SK-N-SH treated with all-trans-retinoic acid at 6 μM for 48 hours (cell line): Measurements from ENCODE around the gene ACKR2.
A peak's percentile ranks its signal among the peaks of the same experiment; 100 is the strongest.

Experiments used
- ATAC-seq: fragments of 200-7000 bp; cut with Tn5 transposase; 3 replicates; pipeline ENCODE4 v1.9.1; 2020; ENCODE audit warnings: mild to moderate bottlenecking, moderate library complexity
- ARNTL ChIP-seq: fragments of 450-650 bp; formaldehyde crosslinking; IDR thresholded peaks from 2 replicates; pipeline ENCODE4 v1.5.0; 2020; ENCODE audit warnings: low read depth, mild to moderate bottlenecking, moderate library complexity, borderline replicate concordance
- ESRRG ChIP-seq: fragments of 250-450 bp; sonication (Bioruptor Pico); IDR thresholded peaks from 2 replicates; pipeline ENCODE4 v1.6.1; 2021; ENCODE audit warnings: mild to moderate bottlenecking
- GLIS3 ChIP-seq: fragments of 250-450 bp; sonication (Bioruptor Pico); IDR thresholded peaks from 2 replicates; pipeline ENCODE4 v1.5.0; 2020; ENCODE audit warnings: mild to moderate bottlenecking, moderate library complexity
- OSR1 ChIP-seq: fragments of 250-450 bp; sonication (Bioruptor Pico); IDR thresholded peaks from 2 replicates; pipeline ENCODE4 v1.8.0; 2022; ENCODE audit warnings: moderate library complexity, mild to moderate bottlenecking, inconsistent platforms
- PPARA ChIP-seq: fragments of 250-450 bp; sonication (Bioruptor Pico); IDR thresholded peaks from 2 replicates; pipeline ENCODE4 v1.5.0; 2020; ENCODE audit warnings: mild to moderate bottlenecking, borderline replicate concordance
- RARB ChIP-seq: fragments of 250-450 bp; sonication (Bioruptor Pico); IDR thresholded peaks from 2 replicates; pipeline ENCODE4 v1.8.0; 2021; ENCODE audit warnings: mild to moderate bottlenecking, moderate library complexity
- SNAI2 ChIP-seq: fragments of 250-450 bp; sonication (Bioruptor Pico); IDR thresholded peaks from 2 replicates; pipeline ENCODE4 v1.5.0; 2020; ENCODE audit warnings: mild to moderate bottlenecking, moderate library complexity
- TCF4 ChIP-seq: fragments of 250-450 bp; sonication (Bioruptor Pico); IDR thresholded peaks from 2 replicates; pipeline ENCODE4 v1.8.0; 2021; ENCODE audit warnings: mild to moderate bottlenecking, moderate library complexity, borderline replicate concordance
- TOX ChIP-seq: fragments of 250-450 bp; sonication (Bioruptor Pico); IDR thresholded peaks from 2 replicates; pipeline ENCODE4 v1.8.0; 2021; ENCODE audit warnings: mild to moderate bottlenecking, moderate library complexity, borderline replicate concordance
- ZFP3 ChIP-seq: fragments of 250-450 bp; sonication (Bioruptor Pico); IDR thresholded peaks from 2 replicates; pipeline ENCODE4 v1.5.0; 2020; ENCODE audit warnings: mild to moderate bottlenecking, moderate library complexity
- ZFP30 ChIP-seq: fragments of 450-650 bp; formaldehyde crosslinking; IDR thresholded peaks from 2 replicates; pipeline ENCODE4 v1.5.0; 2022; ENCODE audit warnings: mild to moderate bottlenecking, moderate library complexity
- ZNF565 ChIP-seq: fragments of 450-650 bp; formaldehyde crosslinking; conservative IDR thresholded peaks from 2 replicates; pipeline ENCODE4 v1.5.0; 2020; ENCODE audit warnings: low read depth, mild to moderate bottlenecking, moderate library complexity
- ZNF70 ChIP-seq: fragments of 450-650 bp; formaldehyde crosslinking; IDR thresholded peaks from 2 replicates; pipeline ENCODE4 v1.5.0; 2020; ENCODE audit warnings: mild to moderate bottlenecking, moderate library complexity
- ZNF8 ChIP-seq: fragments of 450-650 bp; formaldehyde crosslinking; IDR thresholded peaks from 2 replicates; pipeline ENCODE4 v1.5.0; 2020; ENCODE audit warnings: mild to moderate bottlenecking, moderate library complexity
- TF ChIP-seq, protein P1 (sequence below): fragments of 250-450 bp; sonication (Bioruptor Pico); IDR thresholded peaks from 2 replicates; pipeline ENCODE4 v1.5.1; 2020; ENCODE audit warnings: low read depth, mild to moderate bottlenecking, moderate library complexity
- TF ChIP-seq, protein P2 (sequence below): fragments of 250-450 bp; sonication (Bioruptor Pico); IDR thresholded peaks from 2 replicates; pipeline ENCODE4 v1.5.1; 2021; ENCODE audit warnings: mild to moderate bottlenecking, moderate library complexity
- TF ChIP-seq, protein P3 (sequence below): fragments of 250-450 bp; sonication (Bioruptor Pico); IDR thresholded peaks from 2 replicates; pipeline ENCODE4 v1.8.0; 2020; ENCODE audit warnings: mild to moderate bottlenecking, moderate library complexity, borderline replicate concordance
- TF ChIP-seq, protein P4 (sequence below): fragments of 250-450 bp; sonication (Bioruptor Pico); IDR thresholded peaks from 2 replicates; pipeline ENCODE4 v1.5.0; 2020; ENCODE audit warnings: mild to moderate bottlenecking, moderate library complexity
- TF ChIP-seq, protein P5 (sequence below): fragments of 250-450 bp; sonication (Bioruptor Pico); IDR thresholded peaks from 2 replicates; pipeline ENCODE4 v1.8.0; 2021; ENCODE audit warnings: low read depth, mild to moderate bottlenecking, moderate library complexity, borderline replicate concordance

Gene ACKR2

DNA sequence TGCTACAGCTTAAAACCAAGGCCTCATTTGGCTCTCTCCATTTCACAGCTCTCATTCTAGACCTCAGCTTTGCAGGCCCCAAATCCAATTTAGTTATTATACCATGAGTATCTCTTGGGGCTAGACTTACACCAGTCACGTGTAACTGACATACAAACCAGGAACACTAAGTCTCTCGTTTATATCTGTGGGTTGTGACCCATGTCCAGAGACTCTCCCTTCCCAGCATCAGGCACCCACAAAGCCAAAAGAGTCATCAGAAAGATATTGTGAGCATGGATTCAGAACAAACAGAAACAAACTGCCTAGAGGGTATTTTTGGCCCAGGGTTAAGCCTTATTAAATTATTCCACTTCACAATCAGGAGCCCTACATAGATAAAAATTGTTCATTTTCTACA, 30.6 kb upstream of the ACKR2 start:
- TF ChIP-seq TOX (CRISPR knock-in tag), result no peak
- TF ChIP-seq, protein P1, sequence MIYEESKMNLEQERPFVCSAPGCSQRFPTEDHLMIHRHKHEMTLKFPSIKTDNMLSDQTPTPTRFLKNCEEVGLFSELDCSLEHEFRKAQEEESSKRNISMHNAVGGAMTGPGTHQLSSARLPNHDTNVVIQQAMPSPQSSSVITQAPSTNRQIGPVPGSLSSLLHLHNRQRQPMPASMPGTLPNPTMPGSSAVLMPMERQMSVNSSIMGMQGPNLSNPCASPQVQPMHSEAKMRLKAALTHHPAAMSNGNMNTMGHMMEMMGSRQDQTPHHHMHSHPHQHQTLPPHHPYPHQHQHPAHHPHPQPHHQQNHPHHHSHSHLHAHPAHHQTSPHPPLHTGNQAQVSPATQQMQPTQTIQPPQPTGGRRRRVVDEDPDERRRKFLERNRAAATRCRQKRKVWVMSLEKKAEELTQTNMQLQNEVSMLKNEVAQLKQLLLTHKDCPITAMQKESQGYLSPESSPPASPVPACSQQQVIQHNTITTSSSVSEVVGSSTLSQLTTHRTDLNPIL (CRISPR knock-in tag), result no peak
- ATAC-seq, result no peak

DNA sequence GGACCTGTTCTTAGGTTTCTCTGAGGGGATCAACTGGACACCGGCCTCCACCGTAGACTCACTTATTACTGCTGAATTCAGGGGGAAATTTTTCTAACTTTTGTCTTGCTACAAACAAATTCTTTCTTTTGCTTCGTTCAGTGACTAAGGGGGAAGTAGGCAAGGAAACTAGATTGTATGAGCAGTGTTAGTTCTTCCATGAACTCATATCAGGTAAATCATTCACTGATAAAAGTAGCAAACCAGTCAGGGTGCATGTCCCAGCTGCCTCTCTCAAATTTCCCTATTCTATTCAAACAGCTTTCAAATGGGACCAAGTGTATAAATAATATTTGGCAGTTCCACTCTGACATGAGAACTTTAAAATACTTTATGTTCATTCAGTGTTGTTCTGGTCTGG, 28.8 kb upstream of the ACKR2 start:
- TF ChIP-seq TCF4 (CRISPR knock-in tag) (no peak), ZNF8 (CRISPR knock-in tag) (no peak), ESRRG (CRISPR knock-in tag) (no peak), RARB (no peak), ARNTL (CRISPR knock-in tag) (no peak), GLIS3 (CRISPR knock-in tag) (no peak), ZNF70 (CRISPR knock-in tag) (no peak)
- TF ChIP-seq, protein P1 (CRISPR knock-in tag), result no peak
- TF ChIP-seq, protein P2, sequence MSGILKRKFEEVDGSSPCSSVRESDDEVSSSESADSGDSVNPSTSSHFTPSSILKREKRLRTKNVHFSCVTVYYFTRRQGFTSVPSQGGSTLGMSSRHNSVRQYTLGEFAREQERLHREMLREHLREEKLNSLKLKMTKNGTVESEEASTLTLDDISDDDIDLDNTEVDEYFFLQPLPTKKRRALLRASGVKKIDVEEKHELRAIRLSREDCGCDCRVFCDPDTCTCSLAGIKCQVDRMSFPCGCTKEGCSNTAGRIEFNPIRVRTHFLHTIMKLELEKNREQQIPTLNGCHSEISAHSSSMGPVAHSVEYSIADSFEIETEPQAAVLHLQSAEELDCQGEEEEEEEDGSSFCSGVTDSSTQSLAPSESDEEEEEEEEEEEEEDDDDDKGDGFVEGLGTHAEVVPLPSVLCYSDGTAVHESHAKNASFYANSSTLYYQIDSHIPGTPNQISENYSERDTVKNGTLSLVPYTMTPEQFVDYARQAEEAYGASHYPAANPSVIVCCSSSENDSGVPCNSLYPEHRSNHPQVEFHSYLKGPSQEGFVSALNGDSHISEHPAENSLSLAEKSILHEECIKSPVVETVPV (CRISPR knock-in tag), result no peak

DNA sequence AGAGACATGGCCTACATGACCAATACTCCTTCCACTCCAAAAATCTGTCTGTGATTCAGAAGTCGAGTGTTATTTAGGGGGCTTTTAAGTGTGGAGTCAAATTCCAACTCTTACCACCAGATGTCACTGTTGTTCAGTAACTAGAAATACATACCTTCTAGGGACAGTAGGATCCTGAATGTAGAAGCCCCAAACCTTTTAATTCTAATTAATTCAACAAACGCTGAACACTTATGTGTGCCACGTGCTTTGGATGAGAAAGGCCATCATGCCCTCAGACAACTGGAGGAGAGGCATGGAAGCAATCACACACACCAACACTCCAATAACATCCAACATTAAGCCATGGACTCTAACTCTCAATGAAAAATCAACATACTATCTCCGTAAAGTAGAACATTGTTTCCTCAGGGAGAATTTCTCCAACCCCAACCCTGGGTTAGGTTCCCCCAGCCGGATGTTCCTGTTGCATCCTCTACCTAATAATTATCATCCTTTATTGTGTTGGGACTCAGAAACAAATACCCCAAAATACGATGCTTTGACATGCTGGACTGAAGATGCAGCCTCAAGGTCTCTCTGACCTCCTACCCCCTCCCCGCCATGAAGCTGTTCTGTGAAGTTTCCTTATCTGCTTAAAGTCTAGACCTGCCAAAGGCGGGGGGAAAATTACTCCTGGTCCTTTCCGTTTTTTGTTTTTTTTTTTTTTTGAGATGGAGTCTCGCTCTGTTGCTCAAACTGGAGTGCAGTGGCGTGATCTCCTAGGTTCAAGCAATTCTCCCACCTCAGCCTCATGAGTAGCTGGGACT, 28.1 kb upstream of the ACKR2 start:
- peak; percentile 97 for ATAC-seq
- TF ChIP-seq OSR1 (CRISPR knock-in tag), result no peak
- TF ChIP-seq ZFP30 (CRISPR knock-in tag), result no peak
- TF ChIP-seq GLIS3 (CRISPR knock-in tag), result no peak
- TF ChIP-seq, protein P1 (CRISPR knock-in tag), result no peak
- TF ChIP-seq ZFP3, result no peak
- no peak for TF ChIP-seq SNAI2 (CRISPR knock-in tag)
- TF ChIP-seq, protein P2 (CRISPR knock-in tag), result no peak
- TF ChIP-seq, protein P3, sequence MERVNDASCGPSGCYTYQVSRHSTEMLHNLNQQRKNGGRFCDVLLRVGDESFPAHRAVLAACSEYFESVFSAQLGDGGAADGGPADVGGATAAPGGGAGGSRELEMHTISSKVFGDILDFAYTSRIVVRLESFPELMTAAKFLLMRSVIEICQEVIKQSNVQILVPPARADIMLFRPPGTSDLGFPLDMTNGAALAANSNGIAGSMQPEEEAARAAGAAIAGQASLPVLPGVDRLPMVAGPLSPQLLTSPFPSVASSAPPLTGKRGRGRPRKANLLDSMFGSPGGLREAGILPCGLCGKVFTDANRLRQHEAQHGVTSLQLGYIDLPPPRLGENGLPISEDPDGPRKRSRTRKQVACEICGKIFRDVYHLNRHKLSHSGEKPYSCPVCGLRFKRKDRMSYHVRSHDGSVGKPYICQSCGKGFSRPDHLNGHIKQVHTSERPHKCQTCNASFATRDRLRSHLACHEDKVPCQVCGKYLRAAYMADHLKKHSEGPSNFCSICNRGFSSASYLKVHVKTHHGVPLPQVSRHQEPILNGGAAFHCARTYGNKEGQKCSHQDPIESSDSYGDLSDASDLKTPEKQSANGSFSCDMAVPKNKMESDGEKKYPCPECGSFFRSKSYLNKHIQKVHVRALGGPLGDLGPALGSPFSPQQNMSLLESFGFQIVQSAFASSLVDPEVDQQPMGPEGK (CRISPR knock-in tag), result no peak
- TF ChIP-seq TOX (CRISPR knock-in tag), result no peak
- no peak for TF ChIP-seq ZNF8 (CRISPR knock-in tag)
- TF ChIP-seq, protein P4, sequence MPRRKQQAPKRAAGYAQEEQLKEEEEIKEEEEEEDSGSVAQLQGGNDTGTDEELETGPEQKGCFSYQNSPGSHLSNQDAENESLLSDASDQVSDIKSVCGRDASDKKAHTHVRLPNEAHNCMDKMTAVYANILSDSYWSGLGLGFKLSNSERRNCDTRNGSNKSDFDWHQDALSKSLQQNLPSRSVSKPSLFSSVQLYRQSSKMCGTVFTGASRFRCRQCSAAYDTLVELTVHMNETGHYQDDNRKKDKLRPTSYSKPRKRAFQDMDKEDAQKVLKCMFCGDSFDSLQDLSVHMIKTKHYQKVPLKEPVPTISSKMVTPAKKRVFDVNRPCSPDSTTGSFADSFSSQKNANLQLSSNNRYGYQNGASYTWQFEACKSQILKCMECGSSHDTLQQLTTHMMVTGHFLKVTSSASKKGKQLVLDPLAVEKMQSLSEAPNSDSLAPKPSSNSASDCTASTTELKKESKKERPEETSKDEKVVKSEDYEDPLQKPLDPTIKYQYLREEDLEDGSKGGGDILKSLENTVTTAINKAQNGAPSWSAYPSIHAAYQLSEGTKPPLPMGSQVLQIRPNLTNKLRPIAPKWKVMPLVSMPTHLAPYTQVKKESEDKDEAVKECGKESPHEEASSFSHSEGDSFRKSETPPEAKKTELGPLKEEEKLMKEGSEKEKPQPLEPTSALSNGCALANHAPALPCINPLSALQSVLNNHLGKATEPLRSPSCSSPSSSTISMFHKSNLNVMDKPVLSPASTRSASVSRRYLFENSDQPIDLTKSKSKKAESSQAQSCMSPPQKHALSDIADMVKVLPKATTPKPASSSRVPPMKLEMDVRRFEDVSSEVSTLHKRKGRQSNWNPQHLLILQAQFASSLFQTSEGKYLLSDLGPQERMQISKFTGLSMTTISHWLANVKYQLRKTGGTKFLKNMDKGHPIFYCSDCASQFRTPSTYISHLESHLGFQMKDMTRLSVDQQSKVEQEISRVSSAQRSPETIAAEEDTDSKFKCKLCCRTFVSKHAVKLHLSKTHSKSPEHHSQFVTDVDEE (CRISPR knock-in tag), result no peak
- no peak for TF ChIP-seq ZNF70 (CRISPR knock-in tag)
- TF ChIP-seq, protein P5, sequence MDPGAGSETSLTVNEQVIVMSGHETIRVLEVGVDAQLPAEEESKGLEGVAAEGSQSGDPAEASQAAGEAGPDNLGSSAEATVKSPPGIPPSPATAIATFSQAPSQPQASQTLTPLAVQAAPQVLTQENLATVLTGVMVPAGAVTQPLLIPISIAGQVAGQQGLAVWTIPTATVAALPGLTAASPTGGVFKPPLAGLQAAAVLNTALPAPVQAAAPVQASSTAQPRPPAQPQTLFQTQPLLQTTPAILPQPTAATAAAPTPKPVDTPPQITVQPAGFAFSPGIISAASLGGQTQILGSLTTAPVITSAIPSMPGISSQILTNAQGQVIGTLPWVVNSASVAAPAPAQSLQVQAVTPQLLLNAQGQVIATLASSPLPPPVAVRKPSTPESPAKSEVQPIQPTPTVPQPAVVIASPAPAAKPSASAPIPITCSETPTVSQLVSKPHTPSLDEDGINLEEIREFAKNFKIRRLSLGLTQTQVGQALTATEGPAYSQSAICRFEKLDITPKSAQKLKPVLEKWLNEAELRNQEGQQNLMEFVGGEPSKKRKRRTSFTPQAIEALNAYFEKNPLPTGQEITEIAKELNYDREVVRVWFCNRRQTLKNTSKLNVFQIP, result no peak
- no peak for TF ChIP-seq PPARA (CRISPR knock-in tag)
- TF ChIP-seq ZNF565 (CRISPR knock-in tag), result no peak
- no peak for TF ChIP-seq ESRRG (CRISPR knock-in tag)

More for the DNA sequence above, 28.8 kb upstream of the ACKR2 start:
- ATAC-seq, result no peak
